Chondrocyte (in vitro differentiated cells): Measurements from ENCODE around the gene SORCS1. TPM values are rescaled to one million over a fixed set of nuclear protein-coding genes. Genes with fewer than 3 reads are reported as not detected.

Experiments used
- DNase-seq: peaks from one replicate; pipeline ENCODE4 v3.0.0; 2021; ENCODE audit warnings: mixed read lengths, low spot score
- H3K27ac Mint-ChIP-seq: one replicate; pipeline ENCODE4 v1.8.0; 2021; ENCODE audit warnings: mild to moderate bottlenecking, moderate library complexity, mixed read lengths; ENCODE audit not compliant: unreplicated experiment
- H3K27me3 Mint-ChIP-seq: 2 replicates; pipeline ENCODE4 v1.8.0; 2021; ENCODE audit warnings: low read depth, mixed read lengths
- H3K36me3 Mint-ChIP-seq: 2 replicates; pipeline ENCODE4 v1.8.0; 2021; ENCODE audit warnings: low read depth, mixed read lengths
- H3K4me1 Mint-ChIP-seq: 2 replicates; pipeline ENCODE4 v1.8.0; 2021; ENCODE audit warnings: low read depth, mild to moderate bottlenecking, mixed read lengths
- H3K4me3 Mint-ChIP-seq: one replicate; pipeline ENCODE4 v1.8.0; 2021; ENCODE audit warnings: mild to moderate bottlenecking, moderate library complexity, mixed read lengths; ENCODE audit not compliant: unreplicated experiment
- H3K9me3 Mint-ChIP-seq: 2 replicates; pipeline ENCODE4 v1.8.0; 2021; ENCODE audit warnings: low read depth, mixed read lengths
- CTCF ChIP-seq: fragments of 200-600 bp; sonication (generic); IDR thresholded peaks from 2 replicates; pipeline ENCODE4 v1.5.0; 2021; ENCODE audit warnings: antibody characterized with exemption, mild to moderate bottlenecking, moderate library complexity
- total RNA-seq: library from RNA; stranded (reverse); gene quantifications from 3 replicates; pipeline ENCODE4 v1.2.1, GENCODE V29; 2021

Gene SORCS1
- total RNA-seq, 1 donor from 2014 or later, result not detected

GRCh38 chr10:106680061-106680460 is 484.4 kb downstream of the SORCS1 start:
- Mint-ChIP-seq H3K9me3 (peaks cover 6% of the 10 kb centered on the region), H3K4me1 (no peaks in the 10 kb centered on the region), H3K27me3 (no peaks in the 10 kb centered on the region), H3K4me3 (no peak overlapping the region), H3K36me3 (no peaks in the 10 kb centered on the region), H3K27ac (no peak overlapping the region)
- TF ChIP-seq CTCF, result no peak
- no peak for DNase-seq

GRCh38 chr10:106679314-106679713 is 485.2 kb downstream of the SORCS1 start:
- H3K4me1 Mint-ChIP-seq, result no peaks in the 10 kb centered on the region
- peaks cover 8% of the 10 kb centered on the region for H3K9me3 Mint-ChIP-seq
- DNase-seq, result no peak
- no peak overlapping the region for H3K27ac Mint-ChIP-seq
- no peaks in the 10 kb centered on the region for H3K27me3 Mint-ChIP-seq
- TF ChIP-seq CTCF, result no peak
- no peak overlapping the region for H3K4me3 Mint-ChIP-seq
- no peaks in the 10 kb centered on the region for H3K36me3 Mint-ChIP-seq

- Mint-ChIP-seq H3K36me3 (no peaks in the 10 kb centered on the region), H3K27ac (no peak overlapping the region), H3K4me1 (no peaks in the 10 kb centered on the region), H3K27me3 (no peaks in the 10 kb centered on the region), H3K9me3 (peaks cover 11% of the 10 kb centered on the region), H3K4me3 (no peak overlapping the region)
- no peak for TF ChIP-seq CTCF
- no peak for DNase-seq
Measured at GRCh38 chr10:106672517-106673175, 491.9 kb downstream of the SORCS1 start.

DNA sequence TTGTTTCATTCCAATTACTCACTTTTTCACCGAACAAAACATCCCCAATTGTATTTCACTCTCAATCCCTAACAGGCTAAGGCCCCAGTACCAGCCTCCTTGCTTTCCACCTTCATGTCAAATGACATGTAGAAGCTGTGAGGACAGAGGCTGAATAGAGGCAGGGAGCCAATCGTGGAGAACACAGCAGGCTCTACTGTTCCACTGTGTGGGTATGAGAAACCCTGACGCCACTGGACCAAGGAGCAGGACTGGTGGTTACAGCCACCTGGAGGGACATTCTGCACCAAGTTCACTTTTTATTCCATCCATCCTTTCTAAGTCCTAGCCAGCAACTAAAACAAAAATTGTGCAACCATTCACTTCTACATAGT is 502.8 kb downstream of the SORCS1 start:
- Mint-ChIP-seq H3K27ac (no peak overlapping the region), H3K27me3 (no peaks in the 10 kb centered on the region), H3K9me3 (peaks cover 7% of the 10 kb centered on the region), H3K4me1 (no peaks in the 10 kb centered on the region), H3K36me3 (no peaks in the 10 kb centered on the region), H3K4me3 (no peak overlapping the region)
- DNase-seq, result no peak
- no peak for TF ChIP-seq CTCF

GRCh38 chr10:106661133-106661766 is 503.3 kb downstream of the SORCS1 start:
- no peak overlapping the region for H3K27ac Mint-ChIP-seq
- H3K36me3 Mint-ChIP-seq, result no peaks in the 10 kb centered on the region
- H3K4me3 Mint-ChIP-seq, result no peak overlapping the region
- H3K27me3 Mint-ChIP-seq, result no peaks in the 10 kb centered on the region
- H3K9me3 Mint-ChIP-seq, result peaks cover 7% of the 10 kb centered on the region
- H3K4me1 Mint-ChIP-seq, result no peaks in the 10 kb centered on the region
- no peak for DNase-seq
- TF ChIP-seq CTCF, result no peak
